ENCODE results near the gene TCF20. TPM values are rescaled to one million over a fixed set of nuclear protein-coding genes. Genes with fewer than 3 reads are reported as not detected.

TCF20 gene
- 14.5 and 15.6 TPM in 2 replicates for total RNA-seq (ENCODE audit: low replicate concordance)

DNA sequence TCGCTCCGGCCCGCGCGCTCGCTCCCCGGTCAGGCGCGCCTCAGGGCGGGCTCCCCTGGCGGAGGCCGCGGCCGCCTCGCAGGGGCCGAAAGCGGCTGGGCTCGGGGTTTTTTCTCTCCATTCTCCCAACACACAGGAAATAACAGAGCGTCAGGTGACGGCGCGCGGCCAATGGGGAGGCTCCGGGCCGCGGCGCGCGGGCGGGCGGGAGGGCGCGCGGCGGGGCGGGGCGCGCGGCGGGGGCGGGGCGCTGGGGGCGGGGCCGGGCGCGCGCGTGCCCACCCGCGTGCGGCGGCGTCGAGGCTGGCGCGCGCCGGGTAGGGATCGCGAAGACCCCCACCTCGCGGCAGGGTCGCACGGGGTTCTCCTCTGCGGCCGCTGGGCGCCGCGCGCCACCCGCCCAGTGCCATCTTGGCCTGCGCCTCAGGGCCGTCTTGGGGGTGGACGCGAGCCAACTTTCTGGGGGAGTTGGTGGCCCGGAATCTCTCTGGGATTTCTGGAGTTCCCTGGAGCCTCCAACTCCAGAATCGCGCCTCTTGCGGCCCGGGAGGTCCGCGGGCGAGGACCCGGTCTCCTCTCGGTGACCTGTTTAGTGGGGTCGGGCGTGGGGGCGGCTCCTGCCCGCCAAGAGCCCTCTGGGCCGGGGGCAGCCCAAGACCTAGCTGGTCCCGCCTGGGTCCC, at the start of gene TCF20:
TCF20 (minus strand) TSS at position 144 of the 681 bp plus-strand sequence. CDS start 55,348 bp downstream, outside the sequence.

Other genes with a start within 250 kb of the TCF20 start
- 27.2 and 38.3 TPM in 2 replicates for gene NAGA, start 199.8 kb downstream of the TCF20 start, total RNA-seq (ENCODE audit: low replicate concordance)
- gene PHETA2, start 196.4 kb downstream of the TCF20 start, total RNA-seq (ENCODE audit: low replicate concordance), result 11.6 and 19.4 TPM in 2 replicates
- gene SMDT1, start 191.0 kb downstream of the TCF20 start, total RNA-seq (ENCODE audit: low replicate concordance), result 7.8 and 16.8 TPM in 2 replicates
- gene NDUFA6, start 179.9 kb downstream of the TCF20 start, total RNA-seq (ENCODE audit: low replicate concordance), result 61.3 and 63.1 TPM in 2 replicates
- gene CYP2D6, start 139.8 kb downstream of the TCF20 start, total RNA-seq (ENCODE audit: low replicate concordance), result 0.12 and 0.15 TPM in 2 replicates
- gene NFAM1, start 161.8 kb upstream of the TCF20 start, total RNA-seq (ENCODE audit: low replicate concordance), result not detected in 2 replicates
- gene RRP7A, start 249.1 kb upstream of the TCF20 start, total RNA-seq (ENCODE audit: low replicate concordance), result 14.7 and 29.7 TPM in 2 replicates